CD4-positive, alpha-beta T cell (primary cell): ENCODE results near the gene UGT3A1. TPM values are rescaled to one million over a fixed set of nuclear protein-coding genes. Genes with fewer than 3 reads are reported as not detected.

Source experiments
- ATAC-seq: fragments of 200-7000 bp; cut with Tn5 transposase; one replicate; pipeline ENCODE4 v1.10.0; 2022; ENCODE audit warnings: mild to moderate bottlenecking; ENCODE audit not compliant: poor library complexity
- CTCF ChIA-PET: fragments of 350-600 bp; sonication (Branson Sonifier 250); formaldehyde crosslinking; loops from one replicate; lab custom pipeline; 2021; ENCODE audit warnings: antibody characterized with exemption, inconsistent platforms; lab: Charles Lee
- POLR2A ChIA-PET: fragments of 350-600 bp; sonication (Branson Sonifier 250); formaldehyde crosslinking; loops from one replicate; lab custom pipeline; 2021; ENCODE audit warnings: antibody characterized with exemption, inconsistent platforms; lab: Charles Lee
- DNase-seq, 14 experiments: peaks; one replicate each; pipeline ENCODE4 v3.0.0-alpha.2; 2013 to 2020; ENCODE audit warnings: mixed read lengths in 2 of 14
- H3K27ac ChIP-seq, 2 donors: one replicate each; pipeline versions ENCODE4 v1.5.1 to v1.7.0; 2013; ENCODE audit warnings: low read length in 2 of 2, low read depth in 1 of 2, mild to moderate bottlenecking in 1 of 2
- H3K27me3 ChIP-seq, 2 experiments: 1 replicate in 1 of 2; 2 replicates in 1 of 2; pipeline versions ENCODE4 v1.6.1 to v1.7.0; 2013; ENCODE audit warnings: low read length in 2 of 2, control low read depth in 1 of 2, mild to moderate bottlenecking in 1 of 2, moderate library complexity in 1 of 2; ENCODE audit not compliant: insufficient read depth in 2 of 2, control insufficient read depth in 1 of 2
- H3K36me3 ChIP-seq: one replicate; pipeline ENCODE4 v1.6.1; 2013; ENCODE audit warnings: low read length, control low read depth; ENCODE audit not compliant: insufficient read depth
- H3K4me1 ChIP-seq: one replicate; pipeline ENCODE4 v1.6.1; 2013; ENCODE audit warnings: low read length, control low read depth; ENCODE audit not compliant: insufficient read depth
- H3K4me3 ChIP-seq: one replicate; pipeline ENCODE4 v1.5.1; 2013; ENCODE audit warnings: mild to moderate bottlenecking, low read length, moderate library complexity
- H3K9me3 ChIP-seq, 2 experiments: 1 replicate in 1 of 2; 2 replicates in 1 of 2; pipeline versions ENCODE4 v1.6.1 to v1.7.0; 2013; ENCODE audit warnings: low read length in 2 of 2, mild to moderate bottlenecking in 2 of 2, control low read depth in 1 of 2, moderate library complexity in 1 of 2; ENCODE audit not compliant: control insufficient read depth in 1 of 2, insufficient read depth in 1 of 2
- H3K27ac Mint-ChIP-seq: one replicate; pipeline ENCODE4 v1.8.0; 2020; ENCODE audit warnings: mixed read lengths
- H3K27me3 Mint-ChIP-seq: one replicate; pipeline ENCODE4 v1.8.0; 2021; ENCODE audit warnings: mixed read lengths
- H3K36me3 Mint-ChIP-seq: one replicate; pipeline ENCODE4 v1.8.0; 2021; ENCODE audit warnings: low read depth, mixed read lengths
- H3K4me1 Mint-ChIP-seq: one replicate; pipeline ENCODE4 v1.8.0; 2021; ENCODE audit warnings: low read depth, mixed read lengths
- H3K4me3 Mint-ChIP-seq: one replicate; pipeline ENCODE4 v1.8.0; 2020; ENCODE audit warnings: mild to moderate bottlenecking, mixed read lengths
- H3K9me3 Mint-ChIP-seq: one replicate; pipeline ENCODE4 v1.8.0; 2020; ENCODE audit warnings: mixed read lengths
- CTCF ChIP-seq: fragments of 200-600 bp; IDR thresholded peaks from one replicate; pipeline ENCODE4 v1.8.0; 2022; ENCODE audit warnings: antibody characterized with exemption, mild to moderate bottlenecking
- intact Hi-C, 2 experiments: fragments of 100-400 bp; cut with DNase I in 1 of 2; cut with micrococcal nuclease in 1 of 2; formaldehyde crosslinking; loops; one replicate each; pipeline versions ENCODE4 v1.15.1 to v1.9.0; 2023 to 2025; cut with DNase I, micrococcal nuclease
- total RNA-seq, 174 experiments: library from RNA in 2 of 174; stranded (reverse) in 2 of 174; gene quantifications; one replicate each; pipeline ENCODE4 v1.2.3 and lab custom pipeline; 2021 to 2026

Gene UGT3A1
- total RNA-seq, 2 experiments from 2014 or later: not detected

GRCh38 chr5:36007366-36007765 is 16.2 kb upstream of the UGT3A1 start:
- Histone ChIP-seq H3K27me3 (no peaks in the 10 kb centered on the region), H3K36me3 (no peaks in the 10 kb centered on the region), H3K9me3 (no peaks in the 10 kb centered on the region), H3K4me1 (no peaks in the 10 kb centered on the region), H3K27ac (no peak overlapping the region), H3K4me3 (no peak overlapping the region)
- Mint-ChIP-seq H3K27me3 (no peaks in the 10 kb centered on the region), H3K4me1 (no peaks in the 10 kb centered on the region), H3K36me3 (no peaks in the 10 kb centered on the region), H3K27ac (no peak overlapping the region), H3K4me3 (no peak overlapping the region), H3K9me3 (peaks cover 8% of the 10 kb centered on the region)
- TF ChIP-seq CTCF: no peak
- ChIA-PET CTCF (no interaction called here), POLR2A (no interaction called here)
- ATAC-seq (no peak), DNase-seq (no peak)
- intact Hi-C loops: no loop called here

GRCh38 chr5:36006163-36006562 is 15.0 kb upstream of the UGT3A1 start:
- DNase-seq (no peak), ATAC-seq (no peak)
- ChIA-PET POLR2A (no interaction called here), CTCF (no interaction called here)
- H3K4me1 Mint-ChIP-seq: no peaks in the 10 kb centered on the region
- H3K27me3 Mint-ChIP-seq: no peaks in the 10 kb centered on the region
- H3K36me3 Mint-ChIP-seq: no peaks in the 10 kb centered on the region
- Histone ChIP-seq H3K4me3 (no peak overlapping the region), H3K27me3 (no peaks in the 10 kb centered on the region), H3K27ac (no peak overlapping the region), H3K36me3 (no peaks in the 10 kb centered on the region), H3K4me1 (no peaks in the 10 kb centered on the region), H3K9me3 (no peaks in the 10 kb centered on the region)
- no peak for TF ChIP-seq CTCF
- intact Hi-C loops: no loop called here
- H3K27ac Mint-ChIP-seq: no peak overlapping the region
- H3K4me3 Mint-ChIP-seq: no peak overlapping the region
- peaks cover 8% of the 10 kb centered on the region for H3K9me3 Mint-ChIP-seq

- Mint-ChIP-seq H3K27me3 (no peaks in the 10 kb centered on the region), H3K4me3 (no peak overlapping the region), H3K36me3 (no peaks in the 10 kb centered on the region), H3K27ac (no peak overlapping the region), H3K9me3 (no peaks in the 10 kb centered on the region), H3K4me1 (no peaks in the 10 kb centered on the region)
- ChIA-PET CTCF (no interaction called here), POLR2A (no interaction called here)
- no peak overlapping the region for H3K4me3 ChIP-seq
- H3K4me1 ChIP-seq: no peaks in the 10 kb centered on the region
- DNase-seq: no peak
- ATAC-seq: no peak
- no peaks in the 10 kb centered on the region for H3K27me3 ChIP-seq
- no peak overlapping the region for H3K27ac ChIP-seq
- no peaks in the 10 kb centered on the region for H3K36me3 ChIP-seq
- no peak for TF ChIP-seq CTCF
- no peaks in the 10 kb centered on the region for H3K9me3 ChIP-seq
- intact Hi-C loops: no loop called here
Observed at GRCh38 chr5:36001032-36001431, 9.8 kb upstream of the UGT3A1 start.
